MM.1S (cell line): ENCODE measurements around the gene EDNRA.

ENCODE experiments used
- DNase-seq: peaks from one replicate; pipeline ENCODE4 v3.0.0-alpha.2; 2015
- H2AFZ ChIP-seq: fragments of 300-600 bp; sonication (generic); 2 replicates; pipeline ENCODE4 v1.6.0; 2016; ENCODE audit warnings: antibody characterized with exemption, low read length
- H3F3A ChIP-seq: fragments of 300-600 bp; sonication (generic); 2 replicates; pipeline ENCODE4 v1.6.1; 2016; ENCODE audit warnings: mild to moderate bottlenecking, antibody characterized with exemption, low read length, moderate library complexity, mixed read lengths; ENCODE audit not compliant: insufficient read depth
- H3K27ac ChIP-seq: fragments of 300-600 bp; sonication (generic); 2 replicates; pipeline ENCODE4 v1.5.1; 2016; ENCODE audit warnings: mild to moderate bottlenecking, low read length
- H3K27me3 ChIP-seq: fragments of 300-600 bp; sonication (generic); replicated peaks from 2 replicates; pipeline ENCODE4 v1.6.0; 2016; ENCODE audit warnings: low read length; ENCODE audit not compliant: insufficient read depth
- H3K36me3 ChIP-seq: fragments of 300-600 bp; sonication (generic); replicated peaks from 2 replicates; pipeline ENCODE4 v1.6.1; 2016; ENCODE audit warnings: mild to moderate bottlenecking, low read length, mixed read lengths; ENCODE audit not compliant: insufficient read depth
- H3K4me1 ChIP-seq: fragments of 300-600 bp; sonication (generic); 2 replicates; pipeline ENCODE4 v1.6.1; 2016; ENCODE audit warnings: low read length, mixed read lengths
- H3K4me2 ChIP-seq: fragments of 300-600 bp; sonication (generic); 2 replicates; pipeline ENCODE4 v1.6.0; 2016; ENCODE audit warnings: low read depth, low read length
- H3K4me3 ChIP-seq: fragments of 300-600 bp; sonication (generic); 2 replicates; pipeline ENCODE4 v1.5.1; 2016; ENCODE audit warnings: low read length, mixed read lengths
- H3K79me2 ChIP-seq: fragments of 300-600 bp; sonication (generic); 2 replicates; pipeline ENCODE4 v1.6.1; 2016; ENCODE audit warnings: mixed run types, low read length, mixed read lengths
- H3K9ac ChIP-seq: fragments of 300-600 bp; sonication (generic); 2 replicates; pipeline ENCODE4 v1.6.1; 2016; ENCODE audit warnings: low read length, mixed read lengths
- H3K9me2 ChIP-seq: fragments of 300-600 bp; sonication (generic); replicated peaks from 2 replicates; pipeline ENCODE4 v1.6.1; 2016; ENCODE audit warnings: mild to moderate bottlenecking, low read length, mixed read lengths; ENCODE audit not compliant: insufficient read depth
- H3K9me3 ChIP-seq: fragments of 300-600 bp; sonication (generic); replicated peaks from 2 replicates; pipeline ENCODE4 v1.6.1; 2016; ENCODE audit warnings: mild to moderate bottlenecking, low read length, mixed read lengths; ENCODE audit not compliant: insufficient read depth
- H4K20me1 ChIP-seq: fragments of 300-600 bp; sonication (generic); 2 replicates; pipeline ENCODE4 v1.6.1; 2016; ENCODE audit warnings: mild to moderate bottlenecking, low read length, moderate library complexity, mixed read lengths; ENCODE audit not compliant: insufficient read depth
- EZH2 ChIP-seq: fragments of 300-600 bp; sonication (generic); optimal IDR thresholded peaks from 2 replicates; pipeline ENCODE3; 2017; ENCODE audit warnings: low read depth, mild to moderate bottlenecking, antibody characterized with exemption, low read length, mixed read lengths
- EZH2phosphoT487 ChIP-seq: fragments of 300-600 bp; sonication (generic); IDR thresholded peaks from 2 replicates; pipeline ENCODE4 v1.6.1; 2018; ENCODE audit warnings: antibody characterized with exemption, low read length
- TF ChIP-seq, protein P1 (sequence below): fragments of 300-600 bp; sonication (generic); IDR thresholded peaks from 2 replicates; pipeline ENCODE4 v1.5.1; 2016; ENCODE audit warnings: antibody characterized with exemption, low read length, mixed read lengths

The EDNRA gene

DNA sequence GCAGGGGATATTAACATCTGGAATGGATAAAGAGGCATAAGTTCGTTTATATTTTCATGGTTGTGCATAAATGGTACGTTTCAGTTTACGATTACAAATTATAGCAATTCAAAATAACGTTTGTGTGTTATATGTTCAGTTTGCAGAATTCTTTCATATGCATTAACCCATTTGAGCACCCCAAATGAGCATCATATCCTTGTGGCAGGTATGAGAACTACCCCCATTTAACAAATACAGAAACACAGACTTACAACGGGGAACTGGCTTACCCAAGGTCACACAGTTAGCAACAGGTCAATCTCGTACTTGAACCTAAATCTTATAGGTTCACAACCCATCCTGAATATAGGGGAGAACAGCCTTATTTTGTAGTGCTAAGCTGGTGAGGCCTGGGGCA is 33.1 kb downstream of the EDNRA start:
- H3K79me2 ChIP-seq = no peaks in the 10 kb centered on the region
- H4K20me1 ChIP-seq = no peaks in the 10 kb centered on the region
- H3K4me2 ChIP-seq = no peak overlapping the region
- no peaks in the 10 kb centered on the region for H3K9me2 ChIP-seq
- no peaks in the 10 kb centered on the region for H3K4me1 ChIP-seq
- no peaks in the 10 kb centered on the region for H3K36me3 ChIP-seq
- no peaks in the 10 kb centered on the region for H3F3A ChIP-seq
- H3K9ac ChIP-seq = no peak overlapping the region
- H3K9me3 ChIP-seq = no peaks in the 10 kb centered on the region
- no peaks in the 10 kb centered on the region for H3K27me3 ChIP-seq
- no peak overlapping the region for H3K27ac ChIP-seq
- TF ChIP-seq EZH2 (no peak), EZH2phosphoT487 (no peak)
- TF ChIP-seq, protein P1, sequence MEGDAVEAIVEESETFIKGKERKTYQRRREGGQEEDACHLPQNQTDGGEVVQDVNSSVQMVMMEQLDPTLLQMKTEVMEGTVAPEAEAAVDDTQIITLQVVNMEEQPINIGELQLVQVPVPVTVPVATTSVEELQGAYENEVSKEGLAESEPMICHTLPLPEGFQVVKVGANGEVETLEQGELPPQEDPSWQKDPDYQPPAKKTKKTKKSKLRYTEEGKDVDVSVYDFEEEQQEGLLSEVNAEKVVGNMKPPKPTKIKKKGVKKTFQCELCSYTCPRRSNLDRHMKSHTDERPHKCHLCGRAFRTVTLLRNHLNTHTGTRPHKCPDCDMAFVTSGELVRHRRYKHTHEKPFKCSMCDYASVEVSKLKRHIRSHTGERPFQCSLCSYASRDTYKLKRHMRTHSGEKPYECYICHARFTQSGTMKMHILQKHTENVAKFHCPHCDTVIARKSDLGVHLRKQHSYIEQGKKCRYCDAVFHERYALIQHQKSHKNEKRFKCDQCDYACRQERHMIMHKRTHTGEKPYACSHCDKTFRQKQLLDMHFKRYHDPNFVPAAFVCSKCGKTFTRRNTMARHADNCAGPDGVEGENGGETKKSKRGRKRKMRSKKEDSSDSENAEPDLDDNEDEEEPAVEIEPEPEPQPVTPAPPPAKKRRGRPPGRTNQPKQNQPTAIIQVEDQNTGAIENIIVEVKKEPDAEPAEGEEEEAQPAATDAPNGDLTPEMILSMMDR = no peak
- H3K4me3 ChIP-seq = no peak overlapping the region
- DNase-seq = no peak
- no peak overlapping the region for H2AFZ ChIP-seq

DNA sequence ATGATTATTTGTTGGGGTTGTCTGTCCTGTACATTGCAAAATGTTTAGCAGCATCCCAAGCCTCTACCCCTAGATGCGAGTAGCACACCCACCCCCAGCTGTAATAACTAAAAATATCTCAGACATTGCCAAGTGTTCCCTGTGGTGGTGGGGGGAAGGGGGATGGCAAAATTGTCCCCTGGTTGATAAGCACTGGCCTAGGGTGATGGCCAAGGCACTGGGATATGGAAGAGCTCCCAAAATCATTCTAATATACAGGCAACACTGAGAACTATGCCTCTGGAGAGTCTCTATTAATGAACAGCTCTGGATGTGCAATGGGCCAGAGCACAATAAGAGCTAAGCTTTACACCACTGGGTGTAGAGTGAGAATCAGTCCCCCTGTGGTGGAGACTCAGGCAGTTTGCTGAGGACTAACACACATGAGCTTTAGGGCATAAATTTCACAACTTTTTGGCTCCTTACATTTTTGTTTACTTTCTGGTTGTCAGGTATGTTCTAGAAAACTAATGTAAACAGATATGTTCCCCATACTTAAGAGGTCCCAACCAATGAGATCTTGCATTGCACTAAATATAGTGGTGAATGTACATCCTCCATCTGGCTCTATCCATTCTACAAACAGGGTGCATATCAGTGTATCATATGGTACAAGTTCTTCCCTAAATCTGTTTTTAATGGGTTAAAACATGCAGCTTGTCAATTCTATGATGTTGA is 34.5 kb downstream of the EDNRA start:
- Histone ChIP-seq H3K9ac (no peak overlapping the region), H3F3A (no peaks in the 10 kb centered on the region), H2AFZ (no peak overlapping the region), H3K36me3 (no peaks in the 10 kb centered on the region), H3K4me2 (no peak overlapping the region), H3K27ac (no peak overlapping the region), H3K4me1 (no peaks in the 10 kb centered on the region), H3K27me3 (no peaks in the 10 kb centered on the region), H3K9me3 (no peaks in the 10 kb centered on the region), H3K79me2 (no peaks in the 10 kb centered on the region), H3K9me2 (no peaks in the 10 kb centered on the region), H3K4me3 (no peak overlapping the region), H4K20me1 (no peaks in the 10 kb centered on the region)
- DNase-seq = no peak
- TF ChIP-seq EZH2 = no peak
- TF ChIP-seq EZH2phosphoT487 = no peak
- TF ChIP-seq, protein P1 = no peak

- H4K20me1 ChIP-seq = no peaks in the 10 kb centered on the region
- no peaks in the 10 kb centered on the region for H3K4me1 ChIP-seq
- H2AFZ ChIP-seq = no peak overlapping the region
- H3F3A ChIP-seq = no peaks in the 10 kb centered on the region
- DNase-seq = no peak
- no peaks in the 10 kb centered on the region for H3K36me3 ChIP-seq
- H3K27me3 ChIP-seq = no peaks in the 10 kb centered on the region
- no peak overlapping the region for H3K27ac ChIP-seq
- no peaks in the 10 kb centered on the region for H3K9me3 ChIP-seq
- no peak overlapping the region for H3K9ac ChIP-seq
- no peak overlapping the region for H3K4me3 ChIP-seq
- TF ChIP-seq EZH2 = no peak
- no peaks in the 10 kb centered on the region for H3K9me2 ChIP-seq
- H3K79me2 ChIP-seq = no peaks in the 10 kb centered on the region
- H3K4me2 ChIP-seq = no peak overlapping the region
Measured at GRCh38 chr4:147516133-147516532, 35.2 kb downstream of the EDNRA start.

DNA sequence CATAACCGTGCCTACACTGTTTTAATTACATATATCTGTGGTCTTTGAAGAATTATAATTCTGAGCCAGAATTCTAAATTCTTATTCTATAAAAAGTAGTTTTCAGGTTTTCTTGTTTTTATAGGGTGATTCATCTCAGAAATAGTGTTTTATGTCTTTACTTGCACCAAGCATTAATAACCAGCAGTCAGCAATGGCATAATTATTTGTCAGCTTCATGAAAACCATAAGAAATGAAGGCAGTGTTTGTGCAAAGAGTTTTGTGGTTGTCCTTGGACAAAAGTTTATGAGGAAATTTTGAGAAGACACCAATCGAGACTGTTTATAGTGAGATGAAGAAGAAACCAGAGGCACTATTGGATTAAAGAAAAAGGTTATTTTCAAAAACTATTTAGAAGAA is 37.2 kb downstream of the EDNRA start:
- Histone ChIP-seq H3K27me3 (no peaks in the 10 kb centered on the region), H3K79me2 (no peaks in the 10 kb centered on the region), H3K27ac (no peak overlapping the region), H3K9me3 (no peaks in the 10 kb centered on the region), H3F3A (no peaks in the 10 kb centered on the region), H4K20me1 (no peaks in the 10 kb centered on the region), H3K9ac (no peak overlapping the region), H3K4me2 (no peak overlapping the region), H2AFZ (no peak overlapping the region), H3K36me3 (no peaks in the 10 kb centered on the region), H3K4me3 (no peak overlapping the region), H3K4me1 (no peaks in the 10 kb centered on the region), H3K9me2 (no peaks in the 10 kb centered on the region)
- TF ChIP-seq EZH2 = no peak
- TF ChIP-seq EZH2phosphoT487 = no peak
- TF ChIP-seq, protein P1 = no peak
- DNase-seq = no peak
